Spleen (tissue), 7 donors: ENCODE data around the gene SHH.

Source experiments
- POLR2A ChIP-seq, 3 donors: fragments of 450-650 bp; IDR thresholded peaks; one replicate each; pipeline ENCODE4 v1.5.1; 2017; ENCODE audit warnings: antibody characterized with exemption in 3 of 3, mild to moderate bottlenecking in 1 of 3
- POLR2AphosphoS5 ChIP-seq, 3 donors: sonication (generic); formaldehyde crosslinking; IDR thresholded peaks; one replicate each; pipeline ENCODE4 v1.5.1; 2017; ENCODE audit warnings: antibody characterized with exemption in 3 of 3
- TF ChIP-seq, protein P1 (sequence below), 11 experiments: fragments of 200-600 bp in 7 of 11; fragments of 450-650 bp in 4 of 11; sonication (generic) in 4 of 11; IDR thresholded peaks in 8 of 11; conservative IDR thresholded peaks in 3 of 11; 1 replicate in 7 of 11; 2 replicates in 4 of 11; pipeline versions ENCODE4 v1.4.0 to v1.8.0; 2016 to 2021; ENCODE audit warnings: antibody characterized with exemption in 11 of 11, inconsistent platforms in 4 of 11, mild to moderate bottlenecking in 1 of 11
- donor health status: DM: no; HTN: no; CAD: no; lungs with moderate emphysema.
- donor health status: DM: no; HTN: no; CAD: no.
- donor health status: DM: no; HTN: no; CAD: no.

DNA sequence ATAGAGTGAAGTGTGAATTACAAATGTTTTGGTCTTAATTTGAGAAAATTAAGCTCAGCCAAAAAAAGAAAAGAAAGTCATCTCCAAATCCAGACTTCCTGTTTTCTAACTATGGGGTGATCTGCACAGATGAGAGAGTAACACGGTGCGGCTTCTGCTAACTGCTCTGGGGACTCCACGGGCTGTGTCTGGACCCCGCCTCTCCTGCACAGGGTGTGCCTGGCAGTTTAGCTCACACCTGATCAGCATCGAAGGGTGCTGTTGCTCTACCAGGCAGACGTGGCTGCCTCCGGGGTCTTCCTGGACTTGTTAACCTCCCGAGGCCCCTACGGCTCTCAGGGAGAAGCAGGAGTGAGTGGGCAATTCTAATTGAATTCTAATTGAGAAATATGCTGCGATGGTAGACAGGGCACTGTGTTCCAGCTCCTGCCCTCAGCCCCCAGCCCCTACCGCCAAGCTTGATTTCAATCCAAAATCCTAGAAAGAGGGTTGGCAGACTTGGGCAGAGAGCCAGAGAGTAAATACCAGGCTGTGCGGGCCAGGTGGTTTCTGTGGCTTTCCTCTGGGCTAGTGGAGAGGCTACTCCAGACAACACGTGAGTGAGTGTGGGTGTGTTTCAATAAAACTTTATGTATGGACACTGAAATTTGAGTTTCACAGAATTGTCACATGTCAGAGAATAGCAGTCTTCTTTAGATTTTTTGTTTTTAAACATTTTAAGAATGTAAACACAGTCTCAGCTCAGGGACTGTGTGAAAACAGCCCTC is 13.4 kb downstream of the SHH start:
- no peak for TF ChIP-seq POLR2A (IDR thresholded peaks at IDR 0.05)
- TF ChIP-seq, protein P1, sequence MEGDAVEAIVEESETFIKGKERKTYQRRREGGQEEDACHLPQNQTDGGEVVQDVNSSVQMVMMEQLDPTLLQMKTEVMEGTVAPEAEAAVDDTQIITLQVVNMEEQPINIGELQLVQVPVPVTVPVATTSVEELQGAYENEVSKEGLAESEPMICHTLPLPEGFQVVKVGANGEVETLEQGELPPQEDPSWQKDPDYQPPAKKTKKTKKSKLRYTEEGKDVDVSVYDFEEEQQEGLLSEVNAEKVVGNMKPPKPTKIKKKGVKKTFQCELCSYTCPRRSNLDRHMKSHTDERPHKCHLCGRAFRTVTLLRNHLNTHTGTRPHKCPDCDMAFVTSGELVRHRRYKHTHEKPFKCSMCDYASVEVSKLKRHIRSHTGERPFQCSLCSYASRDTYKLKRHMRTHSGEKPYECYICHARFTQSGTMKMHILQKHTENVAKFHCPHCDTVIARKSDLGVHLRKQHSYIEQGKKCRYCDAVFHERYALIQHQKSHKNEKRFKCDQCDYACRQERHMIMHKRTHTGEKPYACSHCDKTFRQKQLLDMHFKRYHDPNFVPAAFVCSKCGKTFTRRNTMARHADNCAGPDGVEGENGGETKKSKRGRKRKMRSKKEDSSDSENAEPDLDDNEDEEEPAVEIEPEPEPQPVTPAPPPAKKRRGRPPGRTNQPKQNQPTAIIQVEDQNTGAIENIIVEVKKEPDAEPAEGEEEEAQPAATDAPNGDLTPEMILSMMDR (IDR thresholded peaks at IDR 0.05 in 8 of 11, conservative IDR thresholded peaks at IDR 0.05 in 3 of 11), result no peak
- no peak for TF ChIP-seq POLR2AphosphoS5 (IDR thresholded peaks at IDR 0.05)
